ENCODE results near the gene PIAS1.

- TF ChIP-seq CTCF (IDR thresholded peaks at IDR 0.05), result no peak
- no peak for TF ChIP-seq POLR2A (IDR thresholded peaks at IDR 0.05)
Measured at GRCh38 chr15:68057758-68058157, 3.6 kb downstream of the PIAS1 start.
